Adipocyte (in vitro differentiated cells): Measurements from ENCODE around the gene ADIPOR2.

Experiments
- DNase-seq: peaks from one replicate; pipeline ENCODE4 v3.0.0-alpha.2; 2015; ENCODE audit warnings: low read depth
- H3K27me3 ChIP-seq: replicated peaks from 2 replicates; pipeline ENCODE4 v1.7.0; 2013; ENCODE audit warnings: mild to moderate bottlenecking, low read length, moderate library complexity; ENCODE audit not compliant: control insufficient read depth, insufficient read depth
- H3K36me3 ChIP-seq: 2 replicates; pipeline ENCODE4 v1.7.0; 2013; ENCODE audit warnings: low read length, mild to moderate bottlenecking, moderate library complexity; ENCODE audit not compliant: control insufficient read depth, insufficient read depth, severe bottlenecking
- H3K4me1 ChIP-seq: 2 replicates; pipeline ENCODE4 v1.7.0; 2013; ENCODE audit warnings: mild to moderate bottlenecking, low read length, moderate library complexity; ENCODE audit not compliant: control insufficient read depth, insufficient read depth
- H3K4me3 ChIP-seq: 2 replicates; pipeline ENCODE4 v1.7.0; 2013; ENCODE audit warnings: mild to moderate bottlenecking, low read length, moderate library complexity
- H3K9ac ChIP-seq: 2 replicates; pipeline ENCODE4 v1.7.0; 2013; ENCODE audit warnings: mild to moderate bottlenecking, low read length, moderate library complexity
- H3K9me3 ChIP-seq: 2 replicates; pipeline ENCODE4 v1.7.0; 2013; ENCODE audit warnings: mild to moderate bottlenecking, low read length, moderate library complexity; ENCODE audit not compliant: control insufficient read depth

ADIPOR2 gene

DNA sequence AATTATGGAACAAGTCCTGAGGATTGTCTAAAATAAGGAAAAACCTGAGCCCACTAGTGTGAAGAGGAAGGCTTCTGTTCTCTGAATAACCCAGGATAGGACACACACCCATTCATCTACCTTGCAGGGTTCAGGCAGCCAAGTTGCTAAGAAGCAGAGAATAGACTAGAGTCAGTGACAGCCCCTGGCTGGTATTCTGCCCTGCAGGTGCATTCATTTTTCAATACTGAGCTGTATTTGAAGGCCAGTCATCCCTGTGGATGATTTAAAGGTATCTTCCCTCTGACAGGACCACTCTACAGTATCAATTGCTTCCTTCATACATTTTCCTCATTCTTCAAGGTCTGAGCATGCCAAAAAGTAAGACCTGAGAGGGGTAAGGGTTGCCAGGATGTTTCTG lies 38.9 kb upstream of the ADIPOR2 start:
- H3K27me3 ChIP-seq, result no peaks in the 10 kb centered on the region

GRCh38 chr12:1655225-1655788 lies 35.6 kb upstream of the ADIPOR2 start:
- H3K9ac ChIP-seq, result no peak overlapping the region
- no peaks in the 10 kb centered on the region for H3K36me3 ChIP-seq
- no peak overlapping the region for H3K4me3 ChIP-seq
- H3K4me1 ChIP-seq, result peaks cover 5% of the 10 kb centered on the region
- H3K27me3 ChIP-seq, result no peaks in the 10 kb centered on the region
- H3K9me3 ChIP-seq, result no peaks in the 10 kb centered on the region
- DNase-seq, result no peak

More for the DNA sequence above, 38.9 kb upstream of the ADIPOR2 start:
- peaks cover 13% of the 10 kb centered on the region for H3K4me1 ChIP-seq
- no peaks in the 10 kb centered on the region for H3K36me3 ChIP-seq
- H3K9ac ChIP-seq, result no peak overlapping the region
- no peak overlapping the region for H3K4me3 ChIP-seq
- no peak for DNase-seq
- no peaks in the 10 kb centered on the region for H3K9me3 ChIP-seq

- Histone ChIP-seq H3K9me3 (no peaks in the 10 kb centered on the region), H3K27me3 (no peaks in the 10 kb centered on the region), H3K4me3 (no peak overlapping the region), H3K9ac (no peak overlapping the region), H3K36me3 (no peaks in the 10 kb centered on the region), H3K4me1 (peaks cover 2% of the 10 kb centered on the region)
- no peak for DNase-seq
Measured at GRCh38 chr12:1656902-1657301, 34.0 kb upstream of the ADIPOR2 start.

- Histone ChIP-seq H3K9ac (no peak overlapping the region), H3K4me1 (peaks cover 2% of the 10 kb centered on the region), H3K9me3 (no peaks in the 10 kb centered on the region), H3K27me3 (no peaks in the 10 kb centered on the region), H3K4me3 (no peak overlapping the region), H3K36me3 (no peaks in the 10 kb centered on the region)
- DNase-seq, result no peak
Measured at GRCh38 chr12:1657688-1658087, 33.2 kb upstream of the ADIPOR2 start.

- H3K9me3 ChIP-seq, result no peaks in the 10 kb centered on the region
- H3K27me3 ChIP-seq, result no peaks in the 10 kb centered on the region
- peak; percentile 42 for DNase-seq
- peaks cover 8% of the 10 kb centered on the region for H3K4me1 ChIP-seq
- H3K9ac ChIP-seq, result peak overlapping the region; percentile 37
- peak overlapping the region; percentile 43 for H3K4me3 ChIP-seq
- no peaks in the 10 kb centered on the region for H3K36me3 ChIP-seq
Measured at GRCh38 chr12:1660304-1661187, 30.3 kb upstream of the ADIPOR2 start.

DNA sequence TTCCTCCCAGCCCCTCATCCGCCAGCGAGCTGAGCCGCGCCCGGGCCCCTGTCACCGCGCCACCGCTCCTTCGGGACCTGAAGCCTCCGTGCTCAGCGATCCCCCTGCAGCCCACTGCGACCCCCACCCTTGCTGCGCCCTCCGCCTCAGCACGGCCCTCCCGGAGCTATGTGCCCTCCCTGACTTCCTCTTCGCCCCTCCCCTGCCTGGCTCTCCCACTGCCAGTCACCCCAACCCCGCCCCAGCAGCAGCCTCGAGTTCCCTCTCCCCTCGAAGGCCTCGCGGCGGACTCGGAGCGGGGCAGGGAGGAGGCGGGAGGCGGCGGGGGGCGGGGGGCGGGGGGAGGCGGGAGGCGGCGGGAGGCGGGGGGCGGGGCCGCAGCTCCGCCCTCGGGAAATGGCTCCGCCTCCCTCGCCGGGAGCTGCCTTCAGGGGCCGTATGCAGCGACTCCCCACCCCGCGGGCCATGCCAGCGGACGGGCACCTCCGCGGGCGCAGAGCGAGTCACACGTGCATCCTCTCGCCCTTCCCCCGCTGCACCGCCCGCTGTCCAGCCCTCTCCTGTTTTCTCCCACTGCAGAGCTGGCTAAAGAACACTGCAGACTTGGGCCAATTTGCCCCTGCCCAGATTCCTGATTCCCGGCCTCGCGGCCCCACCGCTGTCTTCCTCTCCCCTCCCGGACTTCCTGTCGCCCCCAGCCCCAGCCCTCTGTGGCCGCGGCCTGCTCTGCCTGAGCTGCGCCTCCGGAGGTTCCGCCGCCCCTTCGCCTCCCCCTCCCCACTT lies 29.1 kb upstream of the ADIPOR2 start:
- DNase-seq, result peak; percentile 96
- no peaks in the 10 kb centered on the region for H3K36me3 ChIP-seq
- H3K27me3 ChIP-seq, result no peaks in the 10 kb centered on the region
- peaks cover 14% of the 10 kb centered on the region for H3K4me1 ChIP-seq
- peak overlapping the region; percentile 74 for H3K4me3 ChIP-seq
- H3K9ac ChIP-seq, result peak overlapping the region; percentile 80
- H3K9me3 ChIP-seq, result no peaks in the 10 kb centered on the region

DNA sequence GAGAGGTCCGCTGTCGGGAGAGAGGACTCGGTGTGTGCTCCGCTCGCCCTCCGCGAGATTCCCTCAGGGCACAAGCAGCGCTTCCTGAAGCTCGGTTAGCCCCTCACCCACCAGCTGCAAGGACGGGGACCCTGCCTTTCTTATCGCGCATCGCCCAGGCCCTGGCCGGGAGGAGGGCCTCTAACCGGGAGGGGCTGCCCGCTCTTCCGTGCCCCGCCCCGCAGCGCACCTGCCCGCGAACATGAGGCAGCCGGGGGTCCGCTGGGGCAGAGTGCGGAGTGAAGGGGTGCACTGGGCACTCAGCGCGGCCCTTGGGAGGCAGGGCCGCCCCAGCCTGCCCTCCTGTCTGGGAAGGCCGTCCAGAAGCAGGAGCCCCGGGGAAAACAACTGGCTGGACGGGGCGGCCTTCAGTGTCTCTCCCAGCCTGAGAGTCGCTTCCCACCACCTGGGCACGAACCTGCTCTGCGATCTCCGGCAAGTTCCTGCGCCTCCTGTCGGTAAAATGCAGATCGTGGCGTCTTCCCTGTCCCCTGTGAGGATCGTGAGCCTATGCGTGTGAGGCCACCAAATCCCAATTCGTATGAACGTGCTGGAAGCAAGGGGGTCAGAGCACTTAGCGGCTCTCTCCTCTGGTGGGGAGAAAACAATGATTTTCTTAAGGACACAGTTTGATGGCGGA lies 28.0 kb upstream of the ADIPOR2 start:
- no peaks in the 10 kb centered on the region for H3K9me3 ChIP-seq
- H3K36me3 ChIP-seq, result no peaks in the 10 kb centered on the region
- DNase-seq, result no peak
- no peak overlapping the region for H3K4me3 ChIP-seq
- peaks cover 23% of the 10 kb centered on the region for H3K4me1 ChIP-seq
- H3K27me3 ChIP-seq, result no peaks in the 10 kb centered on the region
- no peak overlapping the region for H3K9ac ChIP-seq

- no peak for DNase-seq
- H3K9me3 ChIP-seq, result no peaks in the 10 kb centered on the region
- H3K4me3 ChIP-seq, result no peak overlapping the region
- no peak overlapping the region for H3K9ac ChIP-seq
- H3K36me3 ChIP-seq, result no peaks in the 10 kb centered on the region
- H3K27me3 ChIP-seq, result no peaks in the 10 kb centered on the region
- peaks cover 25% of the 10 kb centered on the region for H3K4me1 ChIP-seq
Measured at GRCh38 chr12:1663440-1664132, 27.3 kb upstream of the ADIPOR2 start.

GRCh38 chr12:1665366-1665765 lies 25.5 kb upstream of the ADIPOR2 start:
- peaks cover 37% of the 10 kb centered on the region for H3K4me1 ChIP-seq

DNA sequence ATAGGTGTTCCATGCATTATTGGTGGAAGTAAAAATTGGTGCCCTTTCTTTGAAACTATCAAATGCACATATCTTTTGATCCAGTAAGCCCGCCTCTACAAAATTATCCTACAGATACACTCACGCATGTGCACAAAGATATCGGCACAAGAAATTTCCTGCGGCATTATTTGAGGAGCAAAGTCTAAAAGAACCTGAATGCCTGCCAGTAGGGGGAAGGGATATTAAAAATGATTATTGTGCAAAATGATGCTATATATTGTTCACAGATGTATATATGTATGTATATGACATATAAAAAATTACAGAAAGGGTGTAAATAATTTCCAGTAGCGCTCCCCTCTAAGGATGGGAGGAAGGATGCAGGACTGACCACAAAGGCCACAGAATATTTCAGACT lies 24.7 kb upstream of the ADIPOR2 start:
- no peak for DNase-seq
- Histone ChIP-seq H3K27me3 (no peaks in the 10 kb centered on the region), H3K9ac (no peak overlapping the region), H3K36me3 (no peaks in the 10 kb centered on the region), H3K9me3 (no peaks in the 10 kb centered on the region), H3K4me1 (peaks cover 39% of the 10 kb centered on the region), H3K4me3 (no peak overlapping the region)

More at GRCh38 chr12:1665366-1665765, 25.5 kb upstream of the ADIPOR2 start:
- no peak overlapping the region for H3K9ac ChIP-seq
- DNase-seq, result no peak
- H3K27me3 ChIP-seq, result no peaks in the 10 kb centered on the region
- no peak overlapping the region for H3K4me3 ChIP-seq
- H3K36me3 ChIP-seq, result no peaks in the 10 kb centered on the region
- no peaks in the 10 kb centered on the region for H3K9me3 ChIP-seq
